GM19328 (cell line): ENCODE results near the gene MRPL44.
"Not testable (repeated sequence)": the region's sequence is repeated elsewhere in the genome, so short reads cannot be mapped to it uniquely, and the experiment has no call there.

ENCODE experiments used
- ATAC-seq: cut with Tn5 transposase; IDR thresholded peaks from one replicate; pipeline ENCODE4 v1.9.1; 2021; ENCODE audit warnings: mild to moderate bottlenecking, moderate library complexity; ENCODE audit not compliant: unreplicated experiment

Gene MRPL44

GRCh38 chr2:224000662-224001061 is 43.4 kb downstream of the MRPL44 start:
- not testable (repeated sequence) for ATAC-seq

- no peak for ATAC-seq
These were observed 46.9 kb downstream of the MRPL44 start for GRCh38 chr2:224004105-224004695.

GRCh38 chr2:224008702-224009261 is 51.5 kb downstream of the MRPL44 start:
- no peak for ATAC-seq

- no peak for ATAC-seq
These were observed 52.5 kb downstream of the MRPL44 start for GRCh38 chr2:224009605-224010315.

GRCh38 chr2:224011837-224012236 is 54.6 kb downstream of the MRPL44 start:
- no peak for ATAC-seq

GRCh38 chr2:224014336-224014735 is 57.1 kb downstream of the MRPL44 start:
- no peak for ATAC-seq

GRCh38 chr2:224016963-224017362 is 59.7 kb downstream of the MRPL44 start:
- no peak for ATAC-seq
